ENCODE data around the gene STX5. TPM values are rescaled to one million over a fixed set of nuclear protein-coding genes. Genes with fewer than 3 reads are reported as not detected.

Gene STX5
- total RNA-seq, 1 experiment from 2014 or later, result 38.3 TPM

GRCh38 chr11:62854825-62855570 is 23.1 kb upstream of the STX5 start:
- intact Hi-C loops (cut with micrococcal nuclease; ENCODE audit: unreplicated experiment), result no loop called here
- CTCF ChIA-PET, result interaction anchor here (0.6 to 1.2 kb wide), 6 partner anchors 21 to 1331 kb away, joined by 3 to 6 read pairs (median 3); partner anchors contain the start of gene STIP1

GRCh38 chr11:62854013-62854824 is 22.4 kb upstream of the STX5 start:
- H3K4me3 Mint-ChIP-seq (ENCODE audit: low read depth, unreplicated experiment), result peak overlapping the region; percentile 61
- CTCF ChIA-PET, result interaction anchor here (0.6 kb wide), 1 partner anchor 199 kb away, joined by 3 read pairs; no protein-coding TSS in a partner anchor
- DNase-seq, result no peak
- peaks cover 43% of the 10 kb centered on the region for H3K4me1 Mint-ChIP-seq (ENCODE audit: low read depth, unreplicated experiment)
- H3K27ac Mint-ChIP-seq (ENCODE audit: unreplicated experiment), result peak overlapping the region; percentile 98
- H3K27me3 Mint-ChIP-seq (ENCODE audit: unreplicated experiment), result no peaks in the 10 kb centered on the region
- no TSS peak for BruUV-seq (replicated peaks)
- peaks cover 83% of the 10 kb centered on the region for H3K36me3 Mint-ChIP-seq (ENCODE audit: insufficient read depth, unreplicated experiment)
- intact Hi-C loops (cut with micrococcal nuclease; ENCODE audit: unreplicated experiment), result no loop called here
- no peaks in the 10 kb centered on the region for H3K9me3 Mint-ChIP-seq (ENCODE audit: low read depth, unreplicated experiment)
- no peak for TF ChIP-seq CTCF (IDR thresholded peaks at IDR 0.05; ENCODE audit: unreplicated experiment)

More at GRCh38 chr11:62854825-62855570, 23.1 kb upstream of the STX5 start:
- Mint-ChIP-seq H3K4me1 (ENCODE audit: low read depth, unreplicated experiment) (peaks cover 43% of the 10 kb centered on the region), H3K4me3 (ENCODE audit: low read depth, unreplicated experiment) (peak overlapping the region; percentile 61), H3K27me3 (ENCODE audit: unreplicated experiment) (no peaks in the 10 kb centered on the region), H3K9me3 (ENCODE audit: low read depth, unreplicated experiment) (no peaks in the 10 kb centered on the region), H3K27ac (ENCODE audit: unreplicated experiment) (peak overlapping the region; percentile 98), H3K36me3 (ENCODE audit: insufficient read depth, unreplicated experiment) (peaks cover 87% of the 10 kb centered on the region)
- DNase-seq, result no peak
- TSS peak; percentile 57 for BruUV-seq (replicated peaks)
- no peak for TF ChIP-seq CTCF (IDR thresholded peaks at IDR 0.05; ENCODE audit: unreplicated experiment)

- no peak for TF ChIP-seq CTCF (IDR thresholded peaks at IDR 0.05; ENCODE audit: unreplicated experiment)
- Mint-ChIP-seq H3K4me1 (ENCODE audit: low read depth, unreplicated experiment) (peaks cover 38% of the 10 kb centered on the region), H3K4me3 (ENCODE audit: low read depth, unreplicated experiment) (peak overlapping the region; percentile 61), H3K36me3 (ENCODE audit: insufficient read depth, unreplicated experiment) (peaks cover 83% of the 10 kb centered on the region), H3K27me3 (ENCODE audit: unreplicated experiment) (no peaks in the 10 kb centered on the region), H3K9me3 (ENCODE audit: low read depth, unreplicated experiment) (no peaks in the 10 kb centered on the region), H3K27ac (ENCODE audit: unreplicated experiment) (peak overlapping the region; percentile 34)
- CTCF ChIA-PET, result no interaction called here
- intact Hi-C loops (cut with micrococcal nuclease; ENCODE audit: unreplicated experiment), result no loop called here
- no TSS peak for BruUV-seq (replicated peaks)
- DNase-seq, result no peak
Observed at GRCh38 chr11:62853279-62853965, 21.6 kb upstream of the STX5 start.

GRCh38 chr11:62852523-62853188 is 20.8 kb upstream of the STX5 start:
- no TSS peak for BruUV-seq (replicated peaks)
- Mint-ChIP-seq H3K36me3 (ENCODE audit: insufficient read depth, unreplicated experiment) (peaks cover 79% of the 10 kb centered on the region), H3K27me3 (ENCODE audit: unreplicated experiment) (no peaks in the 10 kb centered on the region), H3K4me3 (ENCODE audit: low read depth, unreplicated experiment) (peak overlapping the region; percentile 61), H3K9me3 (ENCODE audit: low read depth, unreplicated experiment) (no peaks in the 10 kb centered on the region), H3K27ac (ENCODE audit: unreplicated experiment) (peak overlapping the region; percentile 34), H3K4me1 (ENCODE audit: low read depth, unreplicated experiment) (peaks cover 30% of the 10 kb centered on the region)
- intact Hi-C loops (cut with micrococcal nuclease; ENCODE audit: unreplicated experiment), result no loop called here
- no peak for TF ChIP-seq CTCF (IDR thresholded peaks at IDR 0.05; ENCODE audit: unreplicated experiment)
- no peak for DNase-seq
- CTCF ChIA-PET, result interaction anchor here (0.8 to 1.1 kb wide), 2 partner anchors 9 to 31 kb away, joined by 3 read pairs; no protein-coding TSS in a partner anchor
